HG03095 (cell line): Measurements from ENCODE around the gene G6PC1.
"Not testable (repeated sequence)": the region's sequence is repeated elsewhere in the genome, so short reads cannot be mapped to it uniquely, and the experiment has no call there.

ENCODE experiments used
- ATAC-seq: cut with Tn5 transposase; IDR thresholded peaks from one replicate; pipeline ENCODE4 v1.9.1; 2021; ENCODE audit warnings: moderate library complexity; ENCODE audit not compliant: unreplicated experiment

The G6PC1 gene

GRCh38 chr17:42900460-42901331, at the start of gene G6PC1:
TSS of gene G6PC1 (plus strand) at chr17:42900799. CDS start at chr17:42900877, 78 bp downstream.
- no peak for ATAC-seq

- no peak for ATAC-seq
Observed at GRCh38 chr17:42850954-42851353, 49.6 kb upstream of the G6PC1 start, which contains the start of gene AOC3. TSS of gene AOC3 (plus strand) at chr17:42851199. CDS start at chr17:42851344, 145 bp downstream.

DNA sequence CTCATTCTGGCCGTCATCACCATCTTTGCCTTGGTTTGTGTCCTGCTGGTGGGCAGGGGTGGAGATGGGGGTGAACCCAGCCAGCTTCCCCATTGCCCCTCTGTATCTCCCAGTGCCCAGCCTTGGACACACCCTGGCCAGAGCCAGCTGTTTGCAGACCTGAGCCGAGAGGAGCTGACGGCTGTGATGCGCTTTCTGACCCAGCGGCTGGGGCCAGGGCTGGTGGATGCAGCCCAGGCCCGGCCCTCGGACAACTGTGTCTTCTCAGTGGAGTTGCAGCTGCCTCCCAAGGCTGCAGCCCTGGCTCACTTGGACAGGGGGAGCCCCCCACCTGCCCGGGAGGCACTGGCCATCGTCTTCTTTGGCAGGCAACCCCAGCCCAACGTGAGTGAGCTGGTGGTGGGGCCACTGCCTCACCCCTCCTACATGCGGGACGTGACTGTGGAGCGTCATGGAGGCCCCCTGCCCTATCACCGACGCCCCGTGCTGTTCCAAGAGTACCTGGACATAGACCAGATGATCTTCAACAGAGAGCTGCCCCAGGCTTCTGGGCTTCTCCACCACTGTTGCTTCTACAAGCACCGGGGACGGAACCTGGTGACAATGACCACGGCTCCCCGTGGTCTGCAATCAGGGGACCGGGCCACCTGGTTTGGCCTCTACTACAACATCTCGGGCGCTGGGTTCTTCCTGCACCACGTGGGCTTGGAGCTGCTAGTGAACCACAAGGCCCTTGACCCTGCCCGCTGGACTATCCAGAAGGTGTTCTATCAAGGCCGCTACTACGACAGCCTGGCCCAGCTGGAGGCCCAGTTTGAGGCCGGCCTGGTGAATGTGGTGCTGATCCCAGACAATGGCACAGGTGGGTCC, 49.0 kb upstream of the G6PC1 start:
- not testable (repeated sequence) for ATAC-seq

- no peak for ATAC-seq
Observed at GRCh38 chr17:42852351-42852750, 48.2 kb upstream of the G6PC1 start.

GRCh38 chr17:42853004-42853403, 47.6 kb upstream of the G6PC1 start:
- ATAC-seq: no peak

DNA sequence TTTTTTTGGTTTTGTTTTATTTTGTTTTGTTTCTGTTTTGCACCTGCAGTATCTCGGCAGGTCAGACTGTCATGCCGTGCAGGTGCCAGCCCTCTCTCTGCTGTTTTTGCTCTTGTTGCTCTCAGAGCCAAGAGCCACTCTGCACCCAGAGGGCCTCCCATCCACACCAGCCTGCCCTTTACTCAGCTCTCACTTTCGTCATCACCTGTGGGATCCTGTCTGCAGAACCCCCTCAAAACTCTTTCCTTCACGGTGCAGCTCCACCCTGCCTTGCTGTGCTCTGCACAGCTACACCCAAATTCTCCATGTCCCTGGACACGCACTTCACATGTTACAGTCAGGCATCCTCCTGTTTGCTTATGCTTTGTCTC, 47.0 kb upstream of the G6PC1 start:
- ATAC-seq: no peak

DNA sequence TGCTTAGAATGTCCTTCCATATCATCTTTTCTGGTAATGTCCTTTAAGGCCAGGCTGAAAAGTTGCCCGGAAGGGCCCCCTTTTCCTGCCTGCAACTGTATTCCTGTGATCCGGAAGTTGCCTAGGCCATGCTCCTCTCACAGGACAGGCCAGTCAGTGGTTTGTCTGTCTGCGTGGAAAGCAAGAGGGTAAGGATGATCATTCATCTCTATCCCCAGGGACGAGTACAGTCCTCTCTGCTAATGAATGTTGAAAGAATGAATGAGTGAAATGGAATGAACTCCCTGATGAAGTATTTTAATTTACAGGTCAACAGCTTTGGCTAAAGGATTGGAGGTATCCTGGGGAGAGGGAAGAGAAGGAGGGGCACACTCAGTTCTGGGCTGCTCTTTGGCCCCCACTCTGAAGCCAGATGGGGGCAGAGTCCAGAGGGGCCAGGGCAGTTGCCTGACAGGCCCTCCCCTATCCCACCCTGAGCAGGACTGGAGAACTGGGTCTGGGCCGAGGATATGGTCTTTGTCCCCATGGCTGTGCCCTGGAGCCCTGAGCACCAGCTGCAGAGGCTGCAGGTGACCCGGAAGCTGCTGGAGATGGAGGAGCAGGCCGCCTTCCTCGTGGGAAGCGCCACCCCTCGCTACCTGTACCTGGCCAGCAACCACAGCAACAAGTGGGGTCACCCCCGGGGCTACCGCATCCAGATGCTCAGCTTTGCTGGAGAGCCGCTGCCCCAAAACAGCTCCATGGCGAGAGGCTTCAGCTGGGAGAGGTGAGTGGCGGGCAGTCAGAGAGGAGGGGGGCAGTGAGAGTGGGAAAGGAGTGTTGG, 46.4 kb upstream of the G6PC1 start:
- ATAC-seq: no peak

DNA sequence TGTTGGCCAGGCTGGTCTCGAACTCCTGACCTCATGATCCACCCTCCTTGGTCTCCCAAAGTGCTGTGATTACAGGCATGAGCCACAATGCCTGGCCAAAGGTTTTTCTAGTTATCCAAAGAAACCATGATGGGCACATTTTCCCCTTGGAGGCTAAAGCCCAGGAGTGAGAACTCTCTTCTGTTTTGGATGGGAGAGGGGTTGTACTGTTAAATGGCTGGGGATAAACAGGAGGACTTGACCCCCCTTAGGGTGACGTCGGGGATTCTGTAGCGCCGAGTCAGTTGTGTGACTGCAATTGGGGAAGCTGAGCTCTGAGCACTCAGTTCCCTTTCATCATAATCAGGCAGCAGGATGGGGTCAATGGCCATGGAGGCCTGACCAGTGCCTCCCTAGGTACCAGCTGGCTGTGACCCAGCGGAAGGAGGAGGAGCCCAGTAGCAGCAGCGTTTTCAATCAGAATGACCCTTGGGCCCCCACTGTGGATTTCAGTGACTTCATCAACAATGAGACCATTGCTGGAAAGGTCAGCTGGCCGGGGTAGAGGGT, 45.5 kb upstream of the G6PC1 start:
- no peak for ATAC-seq

DNA sequence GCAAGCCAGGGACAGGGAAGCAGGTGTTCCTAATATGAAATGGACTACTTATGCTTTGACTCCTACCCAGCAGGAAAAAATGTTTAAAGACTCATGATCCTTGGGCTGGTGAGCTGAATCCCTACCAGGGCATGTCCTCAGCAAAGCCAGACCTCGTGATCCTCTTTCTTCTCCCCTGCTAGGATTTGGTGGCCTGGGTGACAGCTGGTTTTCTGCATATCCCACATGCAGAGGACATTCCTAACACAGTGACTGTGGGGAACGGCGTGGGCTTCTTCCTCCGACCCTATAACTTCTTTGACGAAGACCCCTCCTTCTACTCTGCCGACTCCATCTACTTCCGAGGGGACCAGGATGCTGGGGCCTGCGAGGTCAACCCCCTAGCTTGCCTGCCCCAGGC, 44.5 kb upstream of the G6PC1 start:
- not testable (repeated sequence) for ATAC-seq

- not testable (repeated sequence) for ATAC-seq
Observed at GRCh38 chr17:42856516-42856915, 44.1 kb upstream of the G6PC1 start.

GRCh38 chr17:42857389-42857788, 43.2 kb upstream of the G6PC1 start:
- no peak for ATAC-seq

- no peak for ATAC-seq
Observed at GRCh38 chr17:42865638-42866094, 34.9 kb upstream of the G6PC1 start.

GRCh38 chr17:42866216-42866615, 34.4 kb upstream of the G6PC1 start:
- no peak for ATAC-seq

DNA sequence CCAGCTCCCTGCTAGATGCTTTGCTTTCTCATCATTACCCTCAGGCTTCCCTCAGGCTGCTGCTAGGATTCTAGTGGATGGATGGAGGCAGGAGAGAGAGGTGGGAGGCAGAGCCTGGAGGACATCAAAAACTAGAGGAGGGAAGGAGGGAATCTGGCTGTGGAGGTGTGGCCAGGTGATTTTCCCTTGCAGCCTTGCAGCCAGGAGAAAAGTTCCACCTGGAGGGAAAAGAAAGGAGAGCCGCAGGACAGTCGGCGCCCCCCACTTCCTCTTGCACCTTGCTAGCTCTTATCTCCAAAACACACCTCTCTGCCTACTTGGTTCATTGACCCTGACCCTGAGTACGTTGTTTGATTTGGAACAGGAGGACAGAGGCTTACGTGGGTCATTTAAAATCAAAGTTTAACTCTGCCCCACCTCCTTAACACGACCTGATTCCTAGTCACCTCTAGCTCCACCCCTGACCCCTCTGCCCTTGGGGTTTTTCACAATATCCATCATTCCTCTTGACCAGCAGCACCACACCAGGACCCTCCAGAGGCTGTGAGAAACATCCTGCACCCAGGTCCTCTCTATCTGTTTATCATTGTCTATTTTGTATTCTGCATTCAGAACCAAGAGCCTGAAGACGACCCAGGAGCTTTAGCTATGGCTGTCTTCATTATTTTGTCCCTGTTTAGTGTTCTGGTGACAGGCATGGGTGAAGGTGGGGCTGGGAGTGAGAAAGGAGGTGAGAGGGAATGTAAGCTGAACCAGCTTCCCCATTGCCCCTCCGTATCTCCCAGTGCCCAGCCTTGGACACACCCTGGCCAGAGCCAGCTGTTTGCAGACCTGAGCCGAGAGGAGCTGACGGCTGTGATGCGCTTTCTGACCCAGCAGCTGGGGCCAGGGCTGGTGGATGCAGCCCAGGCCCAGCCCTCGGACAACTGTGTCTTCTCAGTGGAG, 33.7 kb upstream of the G6PC1 start:
- no peak for ATAC-seq

DNA sequence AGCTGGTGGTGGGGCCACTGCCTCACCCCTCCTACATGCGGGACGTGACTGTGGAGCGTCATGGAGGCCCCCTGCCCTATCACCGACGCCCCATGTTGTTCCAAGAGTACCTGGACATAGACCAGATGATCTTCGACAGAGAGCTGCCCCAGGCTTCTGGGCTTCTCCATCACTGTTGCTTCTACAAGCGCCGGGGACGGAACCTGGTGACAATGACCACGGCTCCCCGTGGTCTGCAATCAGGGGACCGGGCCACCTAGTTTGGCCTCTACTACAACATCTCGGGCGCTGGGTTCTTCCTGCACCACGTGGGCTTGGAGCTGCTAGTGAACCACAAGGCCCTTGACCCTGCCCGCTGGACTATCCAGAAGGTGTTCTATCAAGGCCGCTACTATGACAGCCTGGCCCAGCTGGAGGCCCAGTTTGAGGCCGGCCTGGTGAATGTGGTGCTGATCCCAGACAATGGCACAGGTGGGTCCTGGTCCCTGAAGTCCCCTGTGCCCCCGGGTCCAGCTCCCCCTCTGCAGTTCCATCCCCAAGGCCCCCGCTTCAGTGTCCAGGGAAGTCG, 32.8 kb upstream of the G6PC1 start:
- ATAC-seq: not testable (repeated sequence)

GRCh38 chr17:42868338-42868737, 32.3 kb upstream of the G6PC1 start:
- ATAC-seq: no peak

- ATAC-seq: no peak
Observed at GRCh38 chr17:42871647-42872046, 29.0 kb upstream of the G6PC1 start.

GRCh38 chr17:42872251-42872965, 28.2 kb upstream of the G6PC1 start:
- no peak for ATAC-seq
